GM12891 (cell line): Measurements from ENCODE around the gene CEMP1.

Experiments
- POLR2A ChIP-seq: IDR thresholded peaks from 2 replicates; pipeline ENCODE4 v1.6.1; 2011; ENCODE audit warnings: low read depth, low read length, control low read depth
- POLR2AphosphoS5 ChIP-seq: IDR thresholded peaks from 2 replicates; pipeline ENCODE4 v1.6.1; 2011; ENCODE audit warnings: low read depth, low read length, control low read depth

- TF ChIP-seq POLR2AphosphoS5 (no peak), POLR2A (no peak)
Measured at GRCh38 chr16:2499890-2500429, 31.2 kb downstream of the CEMP1 start.
